Fibroblast of mammary gland (primary cell): ENCODE measurements around the gene VDAC2.

Experiments used
- DNase-seq: peaks from one replicate; pipeline ENCODE4 v3.0.0-alpha.2; 2010; ENCODE audit warnings: low read depth
- H3K4me3 ChIP-seq: 2 replicates; pipeline ENCODE4 v1.5.1; 2011; ENCODE audit warnings: low read depth, mild to moderate bottlenecking, low read length, moderate library complexity; ENCODE audit not compliant: control insufficient read depth
- TF ChIP-seq, protein P1 (sequence below): conservative IDR thresholded peaks from 2 replicates; pipeline ENCODE4 v1.5.1; 2011; ENCODE audit warnings: low read depth, low read length, inconsistent platforms; ENCODE audit not compliant: control insufficient read depth, insufficient read depth

The VDAC2 gene

DNA sequence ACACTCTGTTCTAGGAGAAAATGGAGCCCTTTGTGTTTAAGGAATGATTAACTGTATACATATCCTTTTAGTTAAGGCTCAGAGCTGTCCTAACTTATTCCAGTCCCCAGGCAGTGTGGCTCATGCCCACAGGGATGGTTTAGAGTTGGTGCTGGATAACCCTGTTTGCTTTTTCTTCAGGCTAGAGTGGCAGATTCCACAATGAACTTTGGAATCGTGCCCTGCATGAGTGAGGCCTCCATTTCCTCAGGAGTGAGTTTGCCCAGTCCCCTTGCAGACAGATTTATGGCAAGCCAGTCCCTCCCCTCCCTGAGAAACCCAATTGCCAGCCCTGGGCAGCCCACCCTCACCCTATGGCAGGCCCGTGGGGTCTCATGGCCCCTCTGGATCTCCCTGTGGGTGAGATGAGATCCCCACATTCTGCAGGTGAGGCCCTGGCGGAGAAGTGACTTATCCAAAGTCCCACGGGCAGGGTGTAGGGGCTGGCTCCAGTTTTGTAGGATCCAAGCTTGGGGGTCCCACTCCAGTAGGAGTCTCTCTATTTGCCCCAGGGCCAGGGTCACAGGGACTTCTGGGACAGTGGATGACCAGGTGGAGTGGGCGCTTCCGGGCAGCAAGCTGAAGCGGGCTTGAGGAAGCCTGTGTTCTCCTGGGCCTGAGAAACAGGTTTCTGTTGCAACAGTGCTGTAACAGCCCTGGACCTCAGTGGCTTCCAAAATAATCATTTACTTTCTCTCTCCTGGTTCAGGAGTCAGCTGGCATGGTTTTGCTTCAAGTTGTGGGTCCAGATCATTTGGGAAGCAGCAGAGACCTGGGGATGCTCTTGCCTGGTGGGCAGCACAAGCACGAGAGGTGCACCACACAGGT, 34.1 kb downstream of the VDAC2 start:
- no peak for DNase-seq
- TF ChIP-seq, protein P1, sequence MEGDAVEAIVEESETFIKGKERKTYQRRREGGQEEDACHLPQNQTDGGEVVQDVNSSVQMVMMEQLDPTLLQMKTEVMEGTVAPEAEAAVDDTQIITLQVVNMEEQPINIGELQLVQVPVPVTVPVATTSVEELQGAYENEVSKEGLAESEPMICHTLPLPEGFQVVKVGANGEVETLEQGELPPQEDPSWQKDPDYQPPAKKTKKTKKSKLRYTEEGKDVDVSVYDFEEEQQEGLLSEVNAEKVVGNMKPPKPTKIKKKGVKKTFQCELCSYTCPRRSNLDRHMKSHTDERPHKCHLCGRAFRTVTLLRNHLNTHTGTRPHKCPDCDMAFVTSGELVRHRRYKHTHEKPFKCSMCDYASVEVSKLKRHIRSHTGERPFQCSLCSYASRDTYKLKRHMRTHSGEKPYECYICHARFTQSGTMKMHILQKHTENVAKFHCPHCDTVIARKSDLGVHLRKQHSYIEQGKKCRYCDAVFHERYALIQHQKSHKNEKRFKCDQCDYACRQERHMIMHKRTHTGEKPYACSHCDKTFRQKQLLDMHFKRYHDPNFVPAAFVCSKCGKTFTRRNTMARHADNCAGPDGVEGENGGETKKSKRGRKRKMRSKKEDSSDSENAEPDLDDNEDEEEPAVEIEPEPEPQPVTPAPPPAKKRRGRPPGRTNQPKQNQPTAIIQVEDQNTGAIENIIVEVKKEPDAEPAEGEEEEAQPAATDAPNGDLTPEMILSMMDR: no peak
- no peak overlapping the region for H3K4me3 ChIP-seq

DNA sequence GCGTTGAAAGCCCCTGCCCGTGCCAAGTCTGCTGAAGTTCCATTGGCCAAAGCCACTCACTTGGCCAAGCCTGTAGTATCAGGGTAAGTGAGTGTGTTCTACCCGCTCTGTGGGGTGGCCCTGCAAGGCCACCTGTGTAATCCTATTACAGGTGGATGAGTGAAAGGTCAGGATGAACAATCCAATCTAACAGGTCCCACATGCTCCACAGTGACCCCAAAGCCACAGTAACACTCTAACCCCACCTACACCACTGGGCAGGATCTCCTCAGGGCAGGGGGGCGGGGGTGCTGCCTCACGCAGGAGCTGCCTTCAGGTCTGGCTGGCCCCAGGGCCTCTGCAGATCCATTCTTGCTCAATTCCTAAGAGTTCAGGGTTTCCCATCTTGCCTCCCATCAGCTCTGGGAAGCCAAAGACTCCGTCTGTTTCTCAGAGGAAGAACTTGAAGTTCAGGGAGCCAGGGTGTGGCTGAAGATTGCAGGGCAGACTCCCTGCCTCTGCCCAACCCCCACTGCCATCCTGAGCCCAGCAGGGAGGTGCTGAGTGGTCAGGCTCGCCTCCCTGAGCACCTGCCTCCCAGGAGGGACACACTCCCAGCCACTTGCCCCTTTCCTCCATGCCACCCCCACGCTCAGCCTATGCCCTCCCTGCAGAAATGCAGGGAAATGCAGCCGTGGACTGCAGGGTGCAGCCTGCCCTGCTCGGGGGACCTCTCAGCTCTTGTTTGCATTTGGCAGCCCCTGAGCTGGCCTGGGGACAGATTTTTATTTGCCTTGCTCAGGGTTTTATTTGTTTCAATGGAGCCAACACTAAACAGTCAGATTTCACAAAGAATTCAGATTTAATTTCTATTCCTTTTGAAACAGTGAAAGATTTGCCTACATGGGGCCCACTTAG, 35.0 kb downstream of the VDAC2 start:
- DNase-seq: no peak
- TF ChIP-seq, protein P1: no peak
- no peak overlapping the region for H3K4me3 ChIP-seq

DNA sequence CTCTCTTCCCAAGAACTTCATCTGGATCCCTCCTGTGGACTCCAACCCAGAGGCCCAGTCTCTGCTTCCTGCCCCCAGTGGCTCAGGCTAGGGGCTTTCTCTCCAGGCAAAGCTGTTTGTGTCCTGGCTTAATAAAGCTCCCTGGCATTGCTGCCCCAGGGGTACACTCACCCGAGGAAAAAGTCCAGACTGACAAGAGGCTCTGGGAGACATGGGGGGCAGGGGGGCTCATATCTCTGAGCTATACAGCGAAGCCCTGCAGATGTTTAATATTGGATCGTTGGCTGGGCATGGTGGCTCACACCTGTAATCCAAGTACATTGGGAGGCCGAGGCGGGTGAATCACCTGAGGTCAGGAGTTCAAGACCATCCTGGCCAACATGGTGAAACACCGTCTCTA, 35.9 kb downstream of the VDAC2 start:
- TF ChIP-seq, protein P1: no peak
- H3K4me3 ChIP-seq: no peak overlapping the region
- DNase-seq: no peak

DNA sequence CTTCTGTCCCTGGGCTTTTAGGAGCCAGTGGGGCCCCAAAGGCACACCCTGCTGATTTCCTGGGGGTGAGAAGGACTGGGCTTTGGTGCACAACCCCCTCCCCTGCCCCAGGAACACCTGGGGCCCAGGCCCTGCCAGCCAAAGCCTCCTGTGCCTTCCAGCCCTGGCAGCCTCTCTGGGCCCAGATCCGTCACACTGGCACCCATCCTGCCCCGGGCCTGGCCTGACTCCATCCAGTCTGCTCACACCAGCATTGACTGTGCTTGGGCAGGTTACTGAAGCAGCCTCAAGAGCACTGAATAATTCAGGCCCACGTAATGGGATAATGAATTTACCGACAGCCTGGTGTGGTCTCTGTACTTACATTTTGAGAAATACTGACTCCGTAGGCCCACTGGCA, 37.2 kb downstream of the VDAC2 start:
- no peak overlapping the region for H3K4me3 ChIP-seq

DNA sequence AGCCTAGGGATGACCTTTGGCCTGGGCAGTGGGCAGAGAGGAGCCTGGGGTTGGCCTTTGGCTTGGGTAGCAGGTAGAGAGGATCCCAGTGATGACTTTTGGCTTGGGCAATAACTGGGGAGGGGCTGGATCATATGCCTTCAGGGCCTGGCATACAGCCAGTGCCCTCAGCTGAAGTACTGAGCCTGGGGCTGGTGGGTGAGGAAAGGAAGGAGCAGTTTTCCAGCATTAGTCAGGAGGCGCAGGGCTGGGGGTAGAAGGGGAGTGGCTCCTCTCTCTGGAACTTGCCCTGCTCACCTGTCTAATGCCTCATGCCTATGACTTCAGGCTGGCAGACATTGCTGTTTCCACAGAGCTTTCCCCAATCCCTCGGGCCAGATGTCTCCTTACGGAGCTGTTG, 40.3 kb downstream of the VDAC2 start:
- TF ChIP-seq, protein P1: no peak
- no peak overlapping the region for H3K4me3 ChIP-seq
- no peak for DNase-seq

More for the DNA sequence above, 37.2 kb downstream of the VDAC2 start:
- TF ChIP-seq, protein P1: no peak
- DNase-seq: no peak

DNA sequence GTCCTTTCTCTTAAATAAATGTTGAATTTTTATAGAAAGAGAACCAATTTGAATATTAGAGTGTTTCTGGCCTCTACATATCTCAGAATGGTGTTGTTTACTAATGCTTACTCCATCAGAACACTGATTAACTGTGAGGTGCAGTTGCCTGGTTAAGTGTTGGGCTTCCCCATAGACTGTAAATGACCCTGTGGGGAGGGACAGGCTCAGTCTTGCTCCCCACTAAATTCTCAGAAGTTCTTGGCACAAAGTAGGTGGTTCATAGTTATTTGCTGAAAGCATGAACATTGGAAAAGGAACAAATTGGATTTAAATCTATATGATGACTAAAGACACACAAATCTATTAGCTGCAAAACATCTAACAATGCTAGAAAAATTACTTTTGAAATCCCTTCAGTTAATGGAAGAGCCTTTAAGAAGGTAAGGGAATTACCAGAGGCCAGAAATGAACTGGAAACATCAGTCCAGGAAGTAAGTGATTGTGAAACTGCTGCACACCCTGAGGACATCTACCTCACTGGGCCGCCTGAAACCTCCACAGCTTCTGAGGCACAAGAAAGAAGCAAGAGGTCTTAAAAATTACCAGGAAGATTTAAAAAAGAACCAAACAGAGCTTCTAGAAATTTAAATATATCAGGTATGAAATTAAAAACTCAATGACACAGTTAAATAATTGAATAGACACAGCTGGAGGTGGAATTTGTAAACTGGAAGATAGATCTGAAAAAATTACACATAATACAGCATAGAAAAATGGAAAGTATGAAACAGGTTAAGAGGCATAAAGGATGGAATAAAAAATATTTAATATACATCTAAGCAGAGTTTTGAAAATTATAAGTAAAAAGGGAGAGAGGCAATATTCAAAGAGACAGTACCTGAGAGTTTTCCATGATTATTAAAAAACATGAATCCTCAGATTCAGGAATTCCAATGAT, 43.0 kb downstream of the VDAC2 start:
- no peak overlapping the region for H3K4me3 ChIP-seq
- no peak for DNase-seq
- TF ChIP-seq, protein P1: no peak
